GM19397 (cell line): ENCODE measurements around the gene MAPK8.

Experiments
- ATAC-seq: cut with Tn5 transposase; IDR thresholded peaks from one replicate; pipeline ENCODE4 v1.9.1; 2021; ENCODE audit warnings: mild to moderate bottlenecking, moderate library complexity; ENCODE audit not compliant: unreplicated experiment

The MAPK8 gene

DNA sequence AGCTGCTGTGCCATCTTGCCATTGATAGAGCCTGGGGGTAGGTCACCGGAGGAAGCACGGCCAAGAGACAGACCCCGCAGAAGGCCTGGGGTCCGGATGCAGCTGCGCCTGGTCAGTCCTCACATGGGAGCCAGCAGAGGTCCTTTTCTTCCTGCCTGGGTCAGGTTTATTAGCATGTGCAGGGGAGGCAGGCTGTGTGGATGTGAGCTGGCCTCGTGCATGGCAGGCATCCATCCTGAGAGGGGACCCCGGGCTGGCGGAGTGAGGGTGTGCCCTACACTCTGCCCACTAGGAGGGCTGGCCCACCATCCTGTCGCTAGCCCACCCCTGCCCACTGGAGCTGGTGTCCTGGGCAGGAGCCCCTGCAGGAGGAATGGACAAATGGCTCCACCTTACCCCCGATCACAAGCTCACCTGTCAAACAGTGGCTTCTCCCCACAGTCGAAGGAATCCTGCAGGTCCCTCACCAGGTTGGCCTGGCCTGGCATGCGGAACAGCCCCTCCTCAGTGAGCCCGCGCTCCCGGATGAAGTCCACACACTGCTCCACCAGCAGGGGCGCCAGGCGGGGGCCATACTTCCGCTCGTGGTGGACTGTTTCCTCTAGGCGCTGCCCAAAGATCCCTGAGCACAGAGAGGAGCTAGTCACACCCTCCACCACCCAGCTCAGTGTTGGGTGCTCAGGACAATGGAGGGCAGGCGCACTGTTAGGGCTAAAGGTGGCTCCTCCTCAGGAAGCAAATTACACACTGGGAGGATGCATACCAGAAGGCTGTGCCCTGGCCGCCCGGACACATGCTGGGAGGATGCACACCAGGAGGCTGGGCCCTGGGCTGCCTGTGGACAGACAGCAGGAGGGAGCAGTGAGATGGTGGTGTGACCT, 153.0 kb downstream of the MAPK8 start:
- ATAC-seq: no peak

GRCh38 chr10:48460182-48460581, 153.7 kb downstream of the MAPK8 start:
- ATAC-seq: no peak

- no peak for ATAC-seq
Observed at GRCh38 chr10:48461623-48462481, 155.4 kb downstream of the MAPK8 start.

DNA sequence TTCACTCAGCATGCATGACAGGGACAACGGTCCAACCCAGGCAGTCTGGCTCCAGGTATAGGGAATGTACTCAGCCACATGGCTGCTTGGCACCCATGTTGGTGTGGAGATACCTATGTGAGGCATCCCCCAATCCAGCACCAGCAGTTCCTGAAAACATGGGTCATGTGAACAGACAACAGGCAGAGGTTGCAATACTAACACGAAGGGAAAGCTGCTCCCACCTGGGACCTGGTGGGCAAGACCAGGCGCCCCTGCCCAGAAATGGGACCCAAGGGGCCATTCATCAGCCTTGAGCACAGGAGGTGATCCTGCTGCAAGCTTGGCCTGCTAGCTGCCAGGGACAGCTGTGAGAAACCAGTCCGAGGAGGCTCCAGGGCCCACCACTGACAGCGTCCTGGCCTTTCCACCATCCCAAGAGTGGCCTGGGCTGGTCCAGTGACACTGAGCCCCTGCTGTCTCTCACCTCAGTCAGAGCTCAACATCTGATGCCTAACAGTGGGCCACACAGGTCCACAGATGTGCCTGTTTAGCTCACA, 156.1 kb downstream of the MAPK8 start:
- no peak for ATAC-seq

GRCh38 chr10:48463318-48464003, 157.0 kb downstream of the MAPK8 start:
- ATAC-seq: no peak

DNA sequence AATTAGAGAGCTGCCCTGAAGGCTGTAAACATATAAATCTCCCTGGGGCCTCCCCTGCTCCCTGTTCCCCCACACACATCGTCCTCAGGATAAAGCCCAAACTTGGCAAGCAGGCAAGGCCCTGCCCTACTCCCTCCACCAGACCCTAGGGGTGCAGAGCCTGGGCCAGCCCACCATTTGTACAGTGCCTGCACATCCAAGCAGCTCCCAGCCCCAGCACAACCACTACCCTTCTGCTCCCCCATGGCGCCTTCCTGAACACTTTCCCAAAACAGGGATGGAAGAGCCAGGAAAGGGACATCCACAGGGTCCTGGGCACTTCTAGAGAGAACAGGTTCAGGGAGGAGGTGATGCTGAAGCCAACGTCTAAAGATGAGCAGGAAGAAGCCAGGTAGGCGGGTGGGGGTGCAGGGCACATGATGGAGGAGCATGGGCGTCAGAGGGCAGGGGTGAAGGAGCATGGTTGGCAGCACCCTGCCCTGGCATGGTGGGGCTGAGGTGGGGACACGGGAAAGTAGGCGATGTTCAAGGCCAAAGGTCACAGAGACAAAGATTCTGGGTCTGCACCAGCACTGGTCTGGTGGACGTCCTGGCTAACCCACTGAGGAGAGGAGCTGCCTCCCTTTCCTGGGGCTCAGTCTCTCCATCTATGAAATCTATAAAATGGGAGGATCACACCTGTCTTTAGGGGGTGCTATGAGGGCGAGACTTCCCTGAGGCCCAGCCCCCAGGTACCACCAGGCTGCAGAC, 157.8 kb downstream of the MAPK8 start:
- ATAC-seq: no peak

DNA sequence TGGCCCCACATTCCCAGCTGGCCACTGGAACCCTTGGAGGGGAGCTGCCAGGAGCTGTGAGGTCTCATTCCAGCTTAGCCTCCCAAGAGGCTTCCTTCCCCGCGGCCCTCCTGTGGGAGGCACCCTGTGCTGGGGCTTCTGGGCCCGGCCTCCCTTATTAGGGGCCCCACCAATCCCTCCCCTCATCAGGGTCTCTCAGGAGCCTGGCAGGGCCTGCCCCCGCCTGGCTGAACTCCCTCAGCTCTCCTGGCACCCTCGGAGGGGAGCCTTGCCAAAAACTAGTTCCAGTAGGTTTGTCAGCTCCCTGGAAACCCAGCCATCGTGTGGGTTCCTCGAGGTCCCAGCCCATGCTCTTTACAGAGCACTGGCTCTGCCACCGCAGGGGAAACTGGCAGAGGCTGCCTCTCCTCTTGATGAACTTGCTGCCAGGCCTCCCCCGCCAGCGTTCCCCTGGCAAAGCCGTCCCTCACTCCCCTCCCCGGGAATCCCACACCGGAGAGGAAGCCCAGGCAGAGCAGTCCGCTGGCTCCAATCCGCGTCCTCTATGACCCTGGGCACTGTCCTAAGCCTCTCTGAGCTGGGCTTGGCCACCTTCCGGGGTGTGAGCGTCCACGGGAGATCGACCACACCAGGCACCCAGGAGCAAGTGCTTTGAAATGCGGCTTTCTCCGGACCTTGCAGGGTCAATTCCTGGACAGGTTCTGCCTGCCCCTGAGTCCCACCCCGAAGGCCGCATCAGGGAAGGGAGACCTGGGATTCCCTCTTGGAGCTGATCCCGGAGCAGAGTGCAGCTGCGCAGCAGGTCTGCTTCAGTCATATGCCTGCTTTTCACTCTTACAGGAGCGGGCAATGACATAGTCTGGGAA, 158.6 kb downstream of the MAPK8 start:
- no peak for ATAC-seq

DNA sequence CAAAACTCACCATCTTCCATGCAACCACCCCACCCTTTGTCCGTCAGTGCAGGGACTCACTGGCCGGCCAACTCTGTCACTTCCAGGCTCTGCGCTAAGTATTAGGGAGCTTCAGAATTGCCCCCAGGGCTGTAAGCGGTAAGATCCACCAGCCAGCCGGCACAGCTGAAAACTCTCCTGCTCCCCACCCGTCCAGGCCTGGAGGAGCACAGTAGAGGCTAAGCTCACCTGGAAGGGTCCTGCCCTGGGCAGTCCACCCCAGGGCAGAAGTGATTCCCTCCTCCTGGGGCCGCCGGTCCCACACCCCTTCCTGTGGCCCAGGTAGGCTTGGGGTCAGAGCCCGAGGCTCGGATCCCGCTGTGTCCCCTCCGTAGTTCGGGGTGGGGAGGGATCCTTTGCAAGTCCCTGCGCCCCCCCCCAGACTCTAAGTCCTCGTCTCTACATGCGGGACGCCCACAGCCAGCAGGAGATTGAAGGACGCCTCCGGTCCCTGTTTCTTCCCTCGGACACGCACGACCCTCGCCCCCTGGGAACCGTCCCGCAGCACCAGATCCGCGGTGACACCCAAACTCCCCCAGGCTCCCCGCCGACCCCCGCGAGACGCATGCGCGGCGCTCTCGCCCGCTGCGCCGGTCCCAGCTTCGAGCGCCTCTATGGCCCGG, 159.5 kb downstream of the MAPK8 start:
- no peak for ATAC-seq

- no peak for ATAC-seq
Observed at GRCh38 chr10:48466611-48467240, 160.2 kb downstream of the MAPK8 start.

DNA sequence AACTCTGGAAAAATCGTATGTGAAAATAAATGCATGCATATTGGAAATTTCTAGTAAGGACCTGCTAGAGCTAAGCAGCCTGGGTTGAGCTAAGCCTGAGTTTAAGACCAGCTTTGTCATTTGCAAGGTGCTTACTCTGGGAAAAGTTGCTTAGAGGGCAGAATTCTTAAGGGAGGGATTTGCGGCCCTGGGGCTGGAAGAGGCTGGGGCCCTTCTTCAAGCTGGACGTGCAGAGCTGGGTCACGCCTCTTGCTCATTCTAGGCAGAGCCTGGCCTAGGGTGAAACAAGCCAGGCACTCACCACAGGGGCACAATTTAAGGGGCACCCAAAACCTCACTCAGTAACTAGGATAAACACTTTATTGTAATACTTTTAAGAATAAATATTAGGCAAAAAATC, 161.2 kb downstream of the MAPK8 start:
- ATAC-seq: no peak

GRCh38 chr10:48468130-48468790, 161.8 kb downstream of the MAPK8 start:
- no peak for ATAC-seq

DNA sequence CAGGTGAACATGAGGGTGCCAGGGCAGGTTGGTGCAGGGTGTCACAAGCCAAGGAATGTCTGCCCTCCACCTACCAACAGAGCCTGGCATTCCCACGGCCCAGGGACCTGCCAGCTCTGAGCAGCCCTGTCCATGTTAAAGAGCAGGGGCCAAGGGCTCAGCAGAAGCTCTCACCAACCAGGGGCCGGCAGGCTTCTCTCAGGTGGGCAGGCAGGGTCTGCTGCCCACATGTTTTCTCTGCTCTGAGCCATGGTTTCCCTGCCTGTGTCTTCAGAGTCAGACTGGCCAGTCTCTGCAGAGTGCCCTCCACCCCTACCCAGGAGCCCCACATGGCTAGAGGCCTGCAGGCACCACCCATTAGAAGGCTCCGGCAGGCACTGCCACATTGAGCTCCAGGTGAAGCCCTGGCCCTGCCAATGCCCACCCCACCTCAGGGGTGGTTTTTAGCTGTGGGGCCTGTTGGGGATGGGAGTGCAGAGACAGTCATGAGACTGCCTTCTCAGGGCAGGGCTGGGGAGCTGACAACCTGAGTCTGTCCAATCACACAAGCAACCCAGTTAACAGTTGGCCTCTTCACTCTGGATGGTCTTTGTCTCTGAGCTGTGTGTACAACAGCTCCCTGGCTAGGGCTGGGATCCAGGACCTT, 162.5 kb downstream of the MAPK8 start:
- ATAC-seq: no peak

- ATAC-seq: no peak
Observed at GRCh38 chr10:48469516-48470020, 163.1 kb downstream of the MAPK8 start.

DNA sequence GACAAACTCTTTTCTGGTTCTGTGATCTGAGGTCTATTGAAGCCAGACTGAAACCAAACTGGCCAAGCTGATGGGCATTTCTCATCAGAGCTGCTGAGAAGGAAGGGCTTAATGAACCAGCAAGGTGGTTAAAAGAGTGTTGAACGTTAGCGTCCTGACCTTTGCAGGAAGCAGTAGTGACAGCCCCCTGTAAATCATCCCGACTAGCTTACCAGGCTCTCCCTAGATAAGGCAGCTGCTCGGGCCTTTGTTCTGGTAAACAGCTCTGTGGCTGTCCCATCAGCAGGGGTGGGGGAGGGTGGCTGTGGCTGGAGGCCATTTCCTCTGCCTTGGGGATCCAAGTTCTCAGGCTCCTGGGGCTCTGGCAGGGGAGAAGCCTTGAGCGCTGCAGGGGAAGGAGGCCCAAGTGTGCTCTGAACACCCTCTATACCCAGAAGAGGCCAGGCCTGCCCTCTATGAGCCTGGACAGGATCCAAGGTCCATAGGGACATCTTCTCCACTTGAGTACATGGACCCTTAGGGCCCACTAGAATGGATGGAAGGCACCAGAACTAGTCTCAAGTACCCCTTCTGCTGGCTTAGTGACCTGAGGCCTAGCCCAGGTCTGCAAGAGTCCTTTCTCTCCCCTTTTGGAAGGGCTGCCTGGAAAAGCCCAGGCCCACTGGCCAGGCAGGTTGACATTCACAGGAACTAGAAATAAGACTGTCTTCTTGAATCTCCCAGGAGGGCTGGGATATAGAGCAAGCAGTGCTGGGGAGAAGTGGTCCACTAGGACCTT, 163.8 kb downstream of the MAPK8 start:
- ATAC-seq: no peak

DNA sequence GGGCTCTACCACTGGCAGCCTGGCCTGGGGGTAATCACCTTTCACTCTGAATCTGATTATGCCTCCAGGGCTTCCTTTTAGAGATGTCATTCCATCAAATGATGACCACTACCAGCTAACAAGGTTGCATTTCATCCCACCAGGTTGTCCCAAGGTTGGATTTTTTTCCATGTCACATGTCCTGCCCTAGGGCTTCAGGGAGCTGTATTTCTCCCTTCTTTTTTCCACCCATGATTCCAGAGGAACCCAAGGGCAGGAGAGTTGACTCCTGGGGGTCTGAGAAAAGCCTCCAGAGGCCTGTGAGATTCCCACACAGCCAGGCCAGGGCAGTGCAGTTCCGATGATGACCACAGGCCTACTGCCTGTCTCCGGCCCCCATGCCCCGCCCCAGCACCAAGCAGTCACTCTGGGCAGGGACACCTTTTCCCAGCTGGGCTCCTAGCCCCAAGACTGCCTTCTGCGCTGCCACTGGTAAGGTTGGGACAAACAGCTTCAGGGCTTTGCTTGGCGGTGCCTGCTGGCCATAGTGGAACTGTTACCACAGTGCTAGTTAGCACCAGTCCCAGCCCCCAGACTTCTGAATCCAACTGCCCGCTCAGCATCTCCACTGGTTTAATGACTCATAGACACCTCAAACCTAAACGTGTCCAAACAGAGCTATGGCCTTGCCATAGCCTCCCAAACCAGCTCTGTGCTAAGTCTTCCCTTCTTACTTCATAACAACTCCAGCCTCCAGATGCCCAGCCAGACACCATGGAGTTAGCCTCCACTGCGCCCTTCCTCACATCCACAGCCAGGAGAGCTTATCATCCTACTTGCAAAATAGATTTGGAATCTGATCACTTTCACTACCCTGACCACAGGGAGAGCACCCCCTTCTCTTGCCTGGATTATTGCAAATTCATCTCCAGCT, 164.7 kb downstream of the MAPK8 start:
- no peak for ATAC-seq
